ENCODE data around the gene TOMM40L. TPM values are rescaled to one million over a fixed set of nuclear protein-coding genes. Genes with fewer than 3 reads are reported as not detected.
A peak's percentile ranks its signal among the peaks of the same experiment; 100 is the strongest.

The TOMM40L gene
- polyA plus RNA-seq, 1 donor: 16.2 TPM

- Histone ChIP-seq H3K4me3 (ENCODE audit: low read length) (no peak overlapping the region), H3K9me3 (ENCODE audit: control insufficient read depth, low read depth, low read length) (no peaks in the 10 kb centered on the region), H3K27ac (ENCODE audit: low read length) (no peak overlapping the region), H3K4me1 (ENCODE audit: control insufficient read depth, insufficient read depth, low read length) (no peaks in the 10 kb centered on the region), H3K27me3 (ENCODE audit: control insufficient read depth, insufficient read depth, low read length) (peaks cover 4% of the 10 kb centered on the region), H3K36me3 (ENCODE audit: control insufficient read depth, insufficient read depth, low read length) (no peaks in the 10 kb centered on the region)
- DNase-seq: no peak
- WGBS (ENCODE audit: insufficient coverage, low lambda C conversion rate): no CpG with 5 or more reads among the region's 3 CpGs
Observed at GRCh38 chr1:161187311-161187710, 38.5 kb upstream of the TOMM40L start.

DNA sequence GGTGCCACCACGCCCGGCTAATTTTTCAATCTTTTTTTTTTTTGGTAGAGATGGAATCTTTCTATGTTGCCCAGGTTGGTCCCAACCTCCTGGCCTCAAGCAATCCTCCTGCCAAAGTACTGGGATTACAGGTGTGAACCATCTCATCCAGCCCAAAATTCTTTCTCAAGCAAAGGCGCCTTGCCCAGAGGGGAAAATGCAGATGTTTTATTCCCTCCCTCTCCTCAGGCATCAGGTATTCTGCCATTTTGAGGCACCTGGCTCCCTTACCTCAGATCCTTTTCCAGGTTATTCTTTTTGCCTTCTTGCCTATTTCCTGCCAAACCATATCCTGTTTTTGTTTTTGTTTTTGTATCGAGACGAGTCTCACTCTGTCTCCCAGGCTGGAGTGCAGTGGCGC, 37.5 kb upstream of the TOMM40L start:
- no peak for DNase-seq
- Histone ChIP-seq H3K27ac (ENCODE audit: low read length) (no peak overlapping the region), H3K27me3 (ENCODE audit: control insufficient read depth, insufficient read depth, low read length) (peaks cover 4% of the 10 kb centered on the region), H3K36me3 (ENCODE audit: control insufficient read depth, insufficient read depth, low read length) (no peaks in the 10 kb centered on the region), H3K9me3 (ENCODE audit: control insufficient read depth, low read depth, low read length) (no peaks in the 10 kb centered on the region), H3K4me3 (ENCODE audit: low read length) (no peak overlapping the region), H3K4me1 (ENCODE audit: control insufficient read depth, insufficient read depth, low read length) (no peaks in the 10 kb centered on the region)
- no CpG with 5 or more reads among the region's 6 CpGs for WGBS (ENCODE audit: insufficient coverage, low lambda C conversion rate)

DNA sequence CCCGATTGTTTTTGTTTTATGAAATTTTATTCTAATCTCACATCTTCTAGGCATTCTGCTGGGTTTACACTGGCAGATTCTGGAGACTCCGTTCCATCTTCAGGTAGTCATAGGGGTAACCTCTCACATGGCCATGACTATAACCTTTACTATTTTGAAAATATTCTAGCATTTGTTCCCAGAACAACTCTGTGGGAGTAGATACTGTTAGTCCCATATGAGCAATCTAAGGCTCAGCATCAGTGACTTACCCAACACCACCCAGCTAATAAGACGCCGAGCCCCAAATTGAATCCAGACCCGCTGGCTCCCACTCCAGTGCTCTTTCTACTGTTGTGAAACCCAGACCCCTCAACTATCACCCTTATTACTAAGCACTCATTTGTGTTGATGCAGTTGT, 36.8 kb upstream of the TOMM40L start:
- H3K27ac ChIP-seq (ENCODE audit: low read length): no peak overlapping the region
- no peaks in the 10 kb centered on the region for H3K9me3 ChIP-seq (ENCODE audit: control insufficient read depth, low read depth, low read length)
- no peaks in the 10 kb centered on the region for H3K36me3 ChIP-seq (ENCODE audit: control insufficient read depth, insufficient read depth, low read length)
- no peak for DNase-seq
- peaks cover 4% of the 10 kb centered on the region for H3K27me3 ChIP-seq (ENCODE audit: control insufficient read depth, insufficient read depth, low read length)
- WGBS (ENCODE audit: insufficient coverage, low lambda C conversion rate): no CpG with 5 or more reads among the region's 5 CpGs
- no peak overlapping the region for H3K4me3 ChIP-seq (ENCODE audit: low read length)
- no peaks in the 10 kb centered on the region for H3K4me1 ChIP-seq (ENCODE audit: control insufficient read depth, insufficient read depth, low read length)

- H3K27ac ChIP-seq (ENCODE audit: low read length): no peak overlapping the region
- peaks cover 4% of the 10 kb centered on the region for H3K27me3 ChIP-seq (ENCODE audit: control insufficient read depth, insufficient read depth, low read length)
- no CpG with 5 or more reads among the region's 22 CpGs for WGBS (ENCODE audit: insufficient coverage, low lambda C conversion rate)
- no peaks in the 10 kb centered on the region for H3K9me3 ChIP-seq (ENCODE audit: control insufficient read depth, low read depth, low read length)
- no peaks in the 10 kb centered on the region for H3K4me1 ChIP-seq (ENCODE audit: control insufficient read depth, insufficient read depth, low read length)
- H3K36me3 ChIP-seq (ENCODE audit: control insufficient read depth, insufficient read depth, low read length): no peaks in the 10 kb centered on the region
- no peak for DNase-seq
- no peak overlapping the region for H3K4me3 ChIP-seq (ENCODE audit: low read length)
Observed at GRCh38 chr1:161190962-161191521, 34.8 kb upstream of the TOMM40L start.

- Histone ChIP-seq H3K27me3 (ENCODE audit: control insufficient read depth, insufficient read depth, low read length) (peaks cover 4% of the 10 kb centered on the region), H3K27ac (ENCODE audit: low read length) (no peak overlapping the region), H3K9me3 (ENCODE audit: control insufficient read depth, low read depth, low read length) (no peaks in the 10 kb centered on the region), H3K4me1 (ENCODE audit: control insufficient read depth, insufficient read depth, low read length) (no peaks in the 10 kb centered on the region), H3K36me3 (ENCODE audit: control insufficient read depth, insufficient read depth, low read length) (no peaks in the 10 kb centered on the region), H3K4me3 (ENCODE audit: low read length) (no peak overlapping the region)
- no peak for DNase-seq
- WGBS (ENCODE audit: insufficient coverage, low lambda C conversion rate): 70% methylated on average over 2 of the region's 8 CpGs
Observed at GRCh38 chr1:161191971-161192370, 33.9 kb upstream of the TOMM40L start.

GRCh38 chr1:161192476-161193465, 33.1 kb upstream of the TOMM40L start:
- Histone ChIP-seq H3K9me3 (ENCODE audit: control insufficient read depth, low read depth, low read length) (no peaks in the 10 kb centered on the region), H3K27me3 (ENCODE audit: control insufficient read depth, insufficient read depth, low read length) (peaks cover 4% of the 10 kb centered on the region), H3K27ac (ENCODE audit: low read length) (no peak overlapping the region), H3K36me3 (ENCODE audit: control insufficient read depth, insufficient read depth, low read length) (no peaks in the 10 kb centered on the region), H3K4me3 (ENCODE audit: low read length) (no peak overlapping the region), H3K4me1 (ENCODE audit: control insufficient read depth, insufficient read depth, low read length) (no peaks in the 10 kb centered on the region)
- peak in 1 of 2 donors; percentile 45 for DNase-seq
- WGBS (ENCODE audit: insufficient coverage, low lambda C conversion rate): 0% methylated on average over 1 of the region's 15 CpGs

GRCh38 chr1:161193561-161194235, 32.2 kb upstream of the TOMM40L start:
- peaks cover 4% of the 10 kb centered on the region for H3K27me3 ChIP-seq (ENCODE audit: control insufficient read depth, insufficient read depth, low read length)
- H3K9me3 ChIP-seq (ENCODE audit: control insufficient read depth, low read depth, low read length): no peaks in the 10 kb centered on the region
- no peak overlapping the region for H3K4me3 ChIP-seq (ENCODE audit: low read length)
- no peak for DNase-seq
- H3K27ac ChIP-seq (ENCODE audit: low read length): no peak overlapping the region
- WGBS (ENCODE audit: insufficient coverage, low lambda C conversion rate): no CpG with 5 or more reads among the region's 21 CpGs
- no peaks in the 10 kb centered on the region for H3K4me1 ChIP-seq (ENCODE audit: control insufficient read depth, insufficient read depth, low read length)
- no peaks in the 10 kb centered on the region for H3K36me3 ChIP-seq (ENCODE audit: control insufficient read depth, insufficient read depth, low read length)

GRCh38 chr1:161195171-161195570, 30.7 kb upstream of the TOMM40L start:
- H3K4me1 ChIP-seq (ENCODE audit: control insufficient read depth, insufficient read depth, low read length): peaks cover 4% of the 10 kb centered on the region

DNA sequence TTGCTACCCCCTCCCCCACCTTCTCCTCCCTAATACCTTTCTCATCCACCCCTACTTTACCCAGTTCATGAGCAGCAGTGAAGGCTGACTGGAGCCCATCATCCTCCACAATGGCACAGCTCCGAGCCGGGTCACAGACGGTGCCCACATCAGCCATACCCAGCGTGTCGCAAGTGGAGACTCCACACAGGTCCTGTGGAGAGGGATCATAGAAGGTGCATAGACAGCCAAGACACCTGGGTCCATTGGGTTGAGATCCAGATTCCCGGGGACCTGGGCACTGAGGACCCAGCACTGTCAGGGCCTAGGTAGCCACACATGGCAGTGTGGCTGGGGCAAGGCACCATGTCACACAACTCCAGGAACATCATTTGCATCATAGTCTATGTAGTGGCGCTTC, 29.7 kb upstream of the TOMM40L start:
- H3K4me3 ChIP-seq (ENCODE audit: low read length): no peak overlapping the region
- H3K27me3 ChIP-seq (ENCODE audit: control insufficient read depth, insufficient read depth, low read length): no peaks in the 10 kb centered on the region
- H3K9me3 ChIP-seq (ENCODE audit: control insufficient read depth, low read depth, low read length): no peaks in the 10 kb centered on the region
- WGBS (ENCODE audit: insufficient coverage, low lambda C conversion rate): no CpG with 5 or more reads among the region's 7 CpGs
- H3K36me3 ChIP-seq (ENCODE audit: control insufficient read depth, insufficient read depth, low read length): no peaks in the 10 kb centered on the region
- DNase-seq: no peak
- H3K27ac ChIP-seq (ENCODE audit: low read length): no peak overlapping the region
- peaks cover 7% of the 10 kb centered on the region for H3K4me1 ChIP-seq (ENCODE audit: control insufficient read depth, insufficient read depth, low read length)

More at GRCh38 chr1:161195171-161195570, 30.7 kb upstream of the TOMM40L start:
- Histone ChIP-seq H3K9me3 (ENCODE audit: control insufficient read depth, low read depth, low read length) (no peaks in the 10 kb centered on the region), H3K27me3 (ENCODE audit: control insufficient read depth, insufficient read depth, low read length) (peaks cover 4% of the 10 kb centered on the region), H3K4me3 (ENCODE audit: low read length) (no peak overlapping the region), H3K27ac (ENCODE audit: low read length) (no peak overlapping the region), H3K36me3 (ENCODE audit: control insufficient read depth, insufficient read depth, low read length) (no peaks in the 10 kb centered on the region)
- DNase-seq: no peak
- WGBS (ENCODE audit: insufficient coverage, low lambda C conversion rate): no CpG with 5 or more reads among the region's 4 CpGs

All from large intestine (tissue), 3 donors.